ENCODE data around the gene BOLA2B.
"Not testable (repeated sequence)": the region's sequence is repeated elsewhere in the genome, so short reads cannot be mapped to it uniquely, and the experiment has no call there.

Gene BOLA2B

DNA sequence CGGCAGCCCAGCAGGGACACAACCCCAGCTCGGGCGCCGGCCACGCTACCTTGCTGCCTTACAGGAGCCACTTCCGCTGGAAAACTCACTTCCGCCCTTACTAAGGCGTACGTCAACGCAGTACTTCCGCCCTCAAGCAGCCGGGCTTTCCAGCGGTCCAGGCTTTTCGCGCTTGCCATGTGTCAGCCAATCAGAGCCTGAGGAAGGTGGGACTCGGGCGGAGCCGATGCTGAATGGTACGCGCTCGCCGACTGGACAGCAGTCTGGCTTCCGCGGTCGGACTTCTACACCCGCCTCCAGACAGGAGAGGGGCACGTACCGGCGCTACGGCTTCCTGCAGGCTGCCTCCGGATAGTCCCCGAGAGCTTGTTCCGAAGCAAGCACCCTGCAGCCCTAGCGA is at the start of gene BOLA2B, which contains the start of gene SLX1A:
TSS of gene BOLA2B (minus strand) at position 52 of the 400 bp plus-strand sequence. CDS start 71 bp downstream, outside the sequence.
TSS of gene SLX1A (plus strand) at position 261 of the 400 bp plus-strand sequence. CDS start 210 bp downstream, outside the sequence.
- not testable (repeated sequence) for DNase-seq

DNA sequence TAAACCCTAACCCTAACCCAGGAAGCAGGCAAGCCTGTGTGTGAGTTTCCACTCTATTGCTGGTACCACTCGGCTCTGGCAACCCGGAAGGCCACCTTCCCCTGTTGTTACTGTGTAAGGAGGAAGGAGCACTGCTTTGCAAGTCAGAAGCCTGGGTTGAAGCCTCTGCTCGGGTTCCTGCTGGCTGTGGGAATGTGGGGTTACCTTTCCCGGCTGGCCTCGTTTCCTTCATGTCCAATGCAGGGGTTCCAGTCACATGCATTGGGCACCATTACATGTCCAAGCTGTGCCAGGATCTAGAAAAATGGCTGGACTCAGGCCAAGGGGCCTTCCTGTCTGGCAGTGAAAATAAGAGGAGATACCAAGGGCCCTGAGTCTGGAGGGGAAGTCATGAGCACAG is 23.6 kb upstream of the BOLA2B start:
- not testable (repeated sequence) for DNase-seq

GRCh38 chr16:30211414-30211813 is 17.9 kb upstream of the BOLA2B start:
- DNase-seq = not testable (repeated sequence)

- not testable (repeated sequence) for DNase-seq
Observed at GRCh38 chr16:30209032-30209431, 15.6 kb upstream of the BOLA2B start.

GRCh38 chr16:30207063-30207704 is 13.7 kb upstream of the BOLA2B start:
- not testable (repeated sequence) for DNase-seq

DNA sequence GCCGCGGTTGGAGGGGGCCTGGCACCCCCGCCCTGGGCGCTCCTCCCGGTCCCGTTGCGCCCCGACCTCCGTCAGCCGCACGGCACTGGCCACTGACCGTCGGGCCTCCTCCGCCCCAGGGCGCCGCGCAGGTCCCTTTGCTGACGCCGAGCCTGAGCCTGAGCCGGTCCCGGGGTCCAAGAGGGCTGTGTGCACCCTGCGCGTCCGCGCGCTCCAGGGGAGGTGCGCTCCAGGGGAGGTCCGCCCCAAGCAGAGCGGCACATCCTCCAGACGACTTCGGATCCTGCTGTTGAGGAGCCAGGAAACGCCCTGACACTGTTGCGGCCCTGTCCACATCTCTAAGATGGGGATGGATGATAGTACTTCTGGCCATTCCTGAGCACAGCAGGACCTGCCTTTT is 12.8 kb upstream of the BOLA2B start:
- not testable (repeated sequence) for DNase-seq

DNA sequence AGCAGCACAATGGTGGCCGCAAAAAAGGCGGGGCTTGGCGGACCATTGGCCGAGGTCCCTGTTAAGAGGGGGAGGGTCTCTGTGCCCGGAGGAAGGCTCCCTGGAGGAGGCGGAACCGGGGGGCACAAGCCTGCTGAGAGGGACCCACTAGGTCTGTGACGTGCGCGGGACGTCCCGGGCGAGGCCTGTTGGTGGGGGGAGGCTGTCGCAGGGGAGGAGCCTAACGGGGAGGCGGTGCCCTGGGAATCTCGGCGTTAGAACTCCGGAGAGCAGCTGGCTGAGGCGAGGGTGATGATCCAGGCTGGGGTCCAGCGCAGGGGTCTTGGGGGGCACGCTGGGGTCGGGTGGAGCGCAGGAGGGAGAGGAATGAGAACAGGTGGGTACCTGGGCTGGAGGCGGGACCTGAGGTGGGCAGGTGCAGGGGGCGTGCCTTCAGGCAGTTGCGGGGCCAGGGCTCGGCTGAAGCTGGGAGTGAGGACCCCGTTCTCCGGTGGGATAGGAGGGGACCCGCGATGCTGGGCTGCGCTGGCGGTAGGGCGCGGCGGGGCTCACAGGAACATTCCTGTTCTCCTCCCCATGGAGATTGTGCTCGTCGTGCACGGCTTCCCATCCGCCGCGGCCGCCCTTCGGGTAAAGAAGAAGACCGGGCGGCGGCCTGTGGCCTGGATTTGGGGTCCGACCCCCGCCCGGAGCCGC is 12.2 kb upstream of the BOLA2B start:
- DNase-seq = not testable (repeated sequence)

GRCh38 chr16:30199608-30200343 is 6.3 kb upstream of the BOLA2B start:
- not testable (repeated sequence) for DNase-seq

- not testable (repeated sequence) for DNase-seq
Observed at GRCh38 chr16:30199049-30199448, 5.6 kb upstream of the BOLA2B start, which contains the start of gene SULT1A3. Gene SULT1A3, plus strand, starts transcription at chr16:30199255. Its CDS starts 1,474 bp downstream, at chr16:30200729.

- DNase-seq = not testable (repeated sequence)
Observed at GRCh38 chr16:30197001-30197400, 3.5 kb upstream of the BOLA2B start.

DNA sequence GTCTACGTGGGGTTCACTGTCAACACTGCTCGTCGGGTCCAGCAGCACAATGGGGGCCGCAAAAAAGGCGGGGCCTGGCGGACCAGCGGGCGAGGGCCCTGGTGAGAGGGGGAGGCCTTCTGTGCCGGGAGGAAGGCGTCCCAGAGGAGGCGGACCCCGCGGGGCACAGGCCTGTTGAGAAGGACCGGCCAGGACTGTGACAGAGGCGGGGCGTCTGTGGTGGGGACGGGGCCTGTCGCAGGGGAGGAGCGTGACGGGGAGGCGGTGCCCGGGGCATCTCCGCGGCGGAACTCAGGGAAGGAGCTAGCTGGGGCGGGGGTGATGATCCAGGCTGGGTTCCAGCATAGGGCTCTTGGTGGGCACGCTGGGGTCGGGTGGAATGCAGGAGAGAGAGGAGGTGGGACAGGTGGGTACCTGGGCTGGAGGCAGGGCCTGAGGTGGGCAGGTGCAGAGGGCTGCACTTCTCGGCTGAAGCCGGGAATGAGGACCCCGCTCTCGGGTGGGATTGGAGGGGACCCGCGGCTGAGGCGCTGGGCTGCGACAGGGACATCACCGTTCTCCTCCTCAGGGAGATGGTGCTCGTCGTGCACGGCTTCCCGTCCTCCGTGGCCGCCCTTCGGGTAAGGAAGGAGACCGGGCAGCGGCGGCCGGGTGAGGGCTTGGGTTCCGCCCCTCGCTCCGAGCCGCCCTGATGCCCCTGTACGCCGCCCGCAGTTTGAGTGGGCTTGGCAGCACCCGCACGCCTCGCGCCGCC is 883 bp upstream of the BOLA2B start:
- DNase-seq = not testable (repeated sequence)

DNA sequence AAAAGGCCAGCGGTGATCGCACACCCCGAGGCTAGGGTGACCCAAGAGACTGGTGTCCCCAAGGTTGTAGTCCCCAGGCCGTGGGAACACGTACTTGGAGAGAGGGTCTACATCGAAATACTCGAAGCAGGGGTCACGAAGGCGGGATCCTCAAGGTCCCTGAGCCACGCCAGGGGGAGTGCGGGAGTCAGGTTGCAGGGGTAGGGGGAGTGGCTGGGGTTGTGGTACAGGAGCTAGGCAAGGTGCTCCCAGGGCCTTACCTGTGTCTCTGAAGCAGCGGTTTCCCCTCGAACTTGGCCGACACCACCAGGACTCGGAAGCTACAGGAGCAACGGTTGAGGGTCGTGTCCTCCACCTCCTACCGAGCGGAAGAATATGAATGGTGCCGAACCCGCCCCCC is 368 bp downstream of the BOLA2B start:
- not testable (repeated sequence) for DNase-seq

DNA sequence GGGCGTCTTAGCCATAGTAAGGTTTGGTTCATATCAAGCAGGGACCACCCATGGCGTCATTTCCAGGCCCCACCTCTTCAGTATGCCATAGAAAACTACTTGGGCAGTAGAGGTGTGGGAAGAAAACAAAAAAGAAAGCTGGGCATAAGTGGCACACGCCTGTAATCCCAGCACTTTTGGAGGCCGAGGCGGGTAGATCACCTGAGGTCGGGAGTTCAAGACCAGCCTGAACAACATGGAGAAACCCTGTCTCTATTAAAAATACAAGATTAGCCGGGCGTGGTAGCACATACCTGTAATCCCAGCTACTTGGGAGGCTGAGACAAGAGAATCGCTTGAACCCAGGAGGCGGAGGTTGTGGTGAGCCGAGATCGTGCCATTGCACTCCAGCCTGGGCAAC is 2.3 kb downstream of the BOLA2B start:
- DNase-seq = not testable (repeated sequence)

DNA sequence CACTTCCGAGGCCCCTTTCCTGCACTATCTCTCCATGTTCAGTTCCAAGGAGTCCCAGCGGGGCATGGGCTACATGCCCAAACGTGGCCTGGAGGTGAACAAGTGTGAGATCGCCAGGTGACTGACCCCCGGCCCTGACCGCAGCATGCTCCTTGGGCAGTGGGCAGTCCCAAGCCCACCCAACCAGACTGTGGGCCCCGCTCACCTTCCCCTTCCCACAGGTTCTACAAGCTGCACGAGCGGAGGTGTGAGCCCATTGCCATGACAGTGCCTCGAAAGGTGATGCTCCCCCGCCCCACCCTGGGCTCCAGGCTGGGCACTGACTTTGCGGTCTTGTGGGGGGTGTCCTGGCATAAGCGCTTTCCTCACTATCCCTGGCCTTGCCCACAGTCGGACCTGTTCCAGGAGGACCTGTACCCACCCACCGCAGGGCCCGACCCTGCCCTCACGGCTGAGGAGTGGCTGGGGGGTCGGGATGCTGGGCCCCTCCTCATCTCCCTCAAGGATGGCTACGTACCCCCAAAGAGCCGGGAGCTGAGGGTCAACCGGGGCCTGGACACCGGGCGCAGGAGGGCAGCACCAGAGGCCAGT is 5.4 kb downstream of the BOLA2B start:
- no peak for DNase-seq

GRCh38 chr16:30187556-30187865 is 6.0 kb downstream of the BOLA2B start:
- no peak for DNase-seq

DNA sequence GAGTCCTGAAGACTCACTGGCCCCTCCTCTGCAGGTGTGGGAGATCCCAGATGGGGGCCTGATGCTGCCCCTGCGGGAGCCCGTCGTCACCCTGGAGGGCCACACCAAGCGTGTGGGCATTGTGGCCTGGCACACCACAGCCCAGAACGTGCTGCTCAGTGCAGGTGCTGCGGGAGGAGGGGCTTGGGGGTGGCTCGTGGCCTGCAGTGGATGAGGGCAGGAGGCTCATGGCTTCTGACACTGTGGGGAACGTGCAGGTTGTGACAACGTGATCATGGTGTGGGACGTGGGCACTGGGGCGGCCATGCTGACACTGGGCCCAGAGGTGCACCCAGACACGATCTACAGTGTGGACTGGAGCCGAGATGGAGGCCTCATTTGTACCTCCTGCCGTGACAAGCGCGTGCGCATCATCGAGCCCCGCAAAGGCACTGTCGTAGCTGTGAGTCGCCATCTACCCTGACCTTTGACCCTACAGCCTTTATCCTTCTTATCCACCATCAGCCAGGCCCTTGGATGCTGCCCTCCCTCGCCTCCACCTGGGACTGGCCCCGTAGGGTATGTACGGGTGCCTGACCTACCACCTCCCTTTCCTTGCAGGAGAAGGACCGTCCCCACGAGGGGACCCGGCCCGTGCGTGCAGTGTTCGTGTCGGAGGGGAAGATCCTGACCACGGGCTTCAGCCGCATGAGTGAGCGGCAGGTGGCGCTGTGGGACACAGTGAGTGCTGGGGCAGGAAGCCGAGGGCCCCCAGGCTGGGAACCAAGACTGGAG is 6.5 kb downstream of the BOLA2B start:
- DNase-seq = no peak

- DNase-seq = no peak
Observed at GRCh38 chr16:30186444-30186781, 7.1 kb downstream of the BOLA2B start.

DNA sequence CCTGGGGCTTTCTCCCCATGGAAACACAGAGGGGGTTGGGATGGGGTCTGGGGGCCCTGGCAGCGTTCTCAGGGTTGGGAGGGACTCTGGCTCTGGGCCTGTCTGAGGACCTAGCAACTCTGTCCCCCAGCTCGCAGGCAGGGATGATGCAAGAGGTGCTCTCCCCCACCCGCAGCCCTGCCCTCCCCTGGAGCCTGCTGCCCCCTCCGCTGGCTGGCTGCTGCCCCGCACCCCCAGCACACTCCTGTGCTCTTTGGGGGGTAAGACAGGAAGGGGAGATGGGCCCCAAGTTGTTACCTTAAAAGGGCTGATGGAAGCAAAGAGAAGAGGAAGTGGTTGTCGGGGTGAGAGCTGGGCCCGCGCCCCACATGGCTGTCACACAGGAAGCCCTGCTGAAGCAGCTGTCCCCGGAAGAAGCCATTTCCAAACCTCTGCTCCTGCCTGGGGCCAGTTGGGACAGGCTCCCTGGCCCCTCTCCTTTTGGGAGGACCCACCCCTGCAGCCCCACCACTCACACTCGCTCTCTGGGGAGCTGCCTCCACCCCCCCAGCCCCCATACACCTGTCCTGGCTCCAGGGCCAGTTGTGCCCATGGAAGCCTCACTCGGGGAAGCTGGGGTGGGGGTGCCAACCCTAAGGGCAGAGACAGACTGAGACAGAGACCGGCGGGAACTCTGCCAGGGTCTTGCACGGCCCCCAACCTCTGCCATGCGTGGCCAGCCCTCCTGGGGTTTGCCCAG is 7.6 kb downstream of the BOLA2B start:
- DNase-seq = no peak

DNA sequence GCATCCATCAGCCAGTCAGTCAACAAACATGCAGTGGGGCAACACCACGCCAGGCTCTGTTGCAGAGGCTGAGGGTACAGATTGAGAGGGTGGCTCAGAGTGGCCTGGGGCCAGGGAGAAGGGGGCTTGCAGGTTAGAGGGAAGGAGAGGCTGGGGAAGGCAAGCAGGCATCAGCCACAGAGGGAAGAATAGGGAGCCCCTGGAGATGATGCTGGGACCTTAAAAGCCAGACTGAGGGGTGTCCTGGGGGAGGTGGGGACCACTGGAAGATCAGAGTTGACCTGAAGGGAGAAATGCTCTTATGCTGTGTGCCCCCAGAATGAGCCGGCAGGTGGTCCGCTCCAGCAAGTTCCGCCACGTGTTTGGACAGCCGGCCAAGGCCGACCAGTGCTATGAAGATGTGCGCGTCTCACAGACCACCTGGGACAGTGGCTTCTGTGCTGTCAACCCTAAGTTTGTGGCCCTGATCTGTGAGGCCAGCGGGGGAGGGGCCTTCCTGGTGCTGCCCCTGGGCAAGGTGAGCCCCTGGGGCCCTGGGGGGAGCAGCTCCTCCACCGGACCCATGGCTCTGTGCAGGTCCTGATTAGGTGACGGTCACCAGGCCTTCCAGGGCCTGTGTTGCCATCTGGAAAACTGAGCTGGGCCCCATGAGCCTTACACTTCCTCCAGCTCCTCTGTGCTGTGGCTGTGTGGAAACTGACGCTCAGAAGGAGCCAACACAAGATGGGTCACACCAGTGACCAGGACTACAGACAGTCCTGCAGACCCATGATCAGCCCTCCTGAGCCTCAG is 8.4 kb downstream of the BOLA2B start:
- DNase-seq = no peak
